H1 (cell line): Measurements from ENCODE around the gene KLKB1.

Experiments used
- CEBPB ChIP-seq: IDR thresholded peaks from 2 replicates; pipeline ENCODE4 v1.6.1; 2012; ENCODE audit warnings: low read depth, low read length
- EZH2 ChIP-seq: fragments of 200-600 bp; sonication (generic); IDR thresholded peaks from 2 replicates; pipeline ENCODE4 v1.7.1; 2012; ENCODE audit warnings: low read depth, mild to moderate bottlenecking, moderate library complexity, low read length, inconsistent platforms; ENCODE audit not compliant: severe bottlenecking
- FOSL1 ChIP-seq: IDR thresholded peaks from 2 replicates; pipeline ENCODE4 v1.6.1; 2011; ENCODE audit warnings: mild to moderate bottlenecking, low read depth, low read length, moderate library complexity; ENCODE audit not compliant: insufficient read depth
- POLR2A ChIP-seq, 2 experiments: IDR thresholded peaks; 1 replicate in 1 of 2; 2 replicates in 1 of 2; pipeline ENCODE4 v1.6.1; 2011; ENCODE audit warnings: low read depth in 2 of 2, low read length in 2 of 2, mild to moderate bottlenecking in 2 of 2; ENCODE audit errors: control extremely low read depth in 1 of 2
- POLR2AphosphoS5 ChIP-seq: IDR thresholded peaks from 2 replicates; pipeline ENCODE4 v1.6.1; 2011; ENCODE audit warnings: low read depth, low read length
- RAD21 ChIP-seq, 2 experiments: IDR thresholded peaks in 1 of 2; conservative IDR thresholded peaks in 1 of 2; 2 replicates each; pipeline ENCODE4 v1.6.1; 2011; ENCODE audit warnings: low read depth in 2 of 2, low read length in 2 of 2, improper control_type of control experiment in 1 of 2, inconsistent platforms in 1 of 2, mild to moderate bottlenecking in 1 of 2, moderate library complexity in 1 of 2
- SIRT6 ChIP-seq: IDR thresholded peaks from one replicate; pipeline ENCODE4 v1.7.1; 2012; ENCODE audit warnings: low read length, inconsistent platforms
- TF ChIP-seq, protein P1 (sequence below), 3 experiments: IDR thresholded peaks; 1 replicate in 2 of 3; 2 replicates in 1 of 3; pipeline versions ENCODE4 v1.5.1 to v1.6.1; 2011; ENCODE audit warnings: low read length in 3 of 3, mild to moderate bottlenecking in 3 of 3, inconsistent platforms in 2 of 3, low read depth in 1 of 3, moderate library complexity in 1 of 3; ENCODE audit not compliant: insufficient read depth in 1 of 3; ENCODE audit errors: control extremely low read depth in 1 of 3
- TF ChIP-seq, protein P2 (sequence below): IDR thresholded peaks from 2 replicates; pipeline ENCODE4 v1.6.1; 2012; ENCODE audit warnings: inconsistent platforms

DNA sequence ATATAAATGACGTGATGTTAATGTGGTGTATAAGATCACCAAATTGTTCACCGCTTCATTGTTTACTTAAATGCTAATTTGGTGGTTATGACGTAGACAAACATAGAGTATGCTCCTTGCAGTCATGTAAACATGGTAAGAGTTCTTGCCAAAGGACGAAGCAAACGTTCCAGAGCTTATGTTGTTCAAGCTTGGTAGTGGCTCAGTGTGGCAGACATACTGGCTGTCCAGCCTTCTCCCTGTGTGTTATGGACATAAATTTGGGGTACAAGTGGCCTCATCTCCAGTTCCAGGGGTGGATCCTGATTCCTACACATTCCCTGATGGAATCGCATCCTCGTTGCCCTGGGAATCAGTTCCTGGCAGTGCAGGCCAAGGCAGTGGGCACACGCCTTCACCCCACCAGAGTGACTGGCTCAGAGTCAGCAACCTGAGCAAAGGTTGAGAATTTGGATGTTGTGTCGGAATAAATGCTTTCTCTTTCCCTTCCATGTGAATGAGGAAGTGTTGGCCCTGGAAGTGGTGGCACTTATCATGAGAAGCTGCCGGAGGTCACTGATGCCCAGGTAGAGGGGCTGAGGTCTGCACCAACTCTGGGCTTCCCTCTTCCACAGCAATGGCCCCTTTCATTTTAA, 64.1 kb downstream of the KLKB1 start:
- TF ChIP-seq, protein P1, sequence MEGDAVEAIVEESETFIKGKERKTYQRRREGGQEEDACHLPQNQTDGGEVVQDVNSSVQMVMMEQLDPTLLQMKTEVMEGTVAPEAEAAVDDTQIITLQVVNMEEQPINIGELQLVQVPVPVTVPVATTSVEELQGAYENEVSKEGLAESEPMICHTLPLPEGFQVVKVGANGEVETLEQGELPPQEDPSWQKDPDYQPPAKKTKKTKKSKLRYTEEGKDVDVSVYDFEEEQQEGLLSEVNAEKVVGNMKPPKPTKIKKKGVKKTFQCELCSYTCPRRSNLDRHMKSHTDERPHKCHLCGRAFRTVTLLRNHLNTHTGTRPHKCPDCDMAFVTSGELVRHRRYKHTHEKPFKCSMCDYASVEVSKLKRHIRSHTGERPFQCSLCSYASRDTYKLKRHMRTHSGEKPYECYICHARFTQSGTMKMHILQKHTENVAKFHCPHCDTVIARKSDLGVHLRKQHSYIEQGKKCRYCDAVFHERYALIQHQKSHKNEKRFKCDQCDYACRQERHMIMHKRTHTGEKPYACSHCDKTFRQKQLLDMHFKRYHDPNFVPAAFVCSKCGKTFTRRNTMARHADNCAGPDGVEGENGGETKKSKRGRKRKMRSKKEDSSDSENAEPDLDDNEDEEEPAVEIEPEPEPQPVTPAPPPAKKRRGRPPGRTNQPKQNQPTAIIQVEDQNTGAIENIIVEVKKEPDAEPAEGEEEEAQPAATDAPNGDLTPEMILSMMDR (IDR thresholded peaks at IDR 0.05; ENCODE audit: control extremely low read depth in 1 of 3, insufficient read depth in 1 of 3, low read depth in 1 of 3, low read length in 3 of 3): no peak
- TF ChIP-seq SIRT6 (no peak), CEBPB (no peak), FOSL1 (no peak), POLR2A (IDR thresholded peaks at IDR 0.05; ENCODE audit: control extremely low read depth in 1 of 2, low read depth in 2 of 2, low read length in 2 of 2) (no peak), RAD21 (IDR thresholded peaks at IDR 0.05 in 1 of 2, conservative IDR thresholded peaks at IDR 0.05 in 1 of 2; ENCODE audit: low read depth in 2 of 2, low read length in 2 of 2) (0 out of 4 replicates have a peak, but pooled peaks of 1 of the 2 experiments have one; percentile 4), EZH2 (no peak), POLR2AphosphoS5 (no peak)
- TF ChIP-seq, protein P2, sequence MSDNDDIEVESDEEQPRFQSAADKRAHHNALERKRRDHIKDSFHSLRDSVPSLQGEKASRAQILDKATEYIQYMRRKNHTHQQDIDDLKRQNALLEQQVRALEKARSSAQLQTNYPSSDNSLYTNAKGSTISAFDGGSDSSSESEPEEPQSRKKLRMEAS: no peak
